SK-N-SH treated with all-trans-retinoic acid at 6 μM for 48 hours (cell line): ENCODE results near the gene SMARCD3.

Experiments
- ATAC-seq: fragments of 200-7000 bp; cut with Tn5 transposase; 3 replicates; pipeline ENCODE4 v1.9.1; 2020; ENCODE audit warnings: mild to moderate bottlenecking, moderate library complexity
- ARNTL ChIP-seq: fragments of 450-650 bp; formaldehyde crosslinking; IDR thresholded peaks from 2 replicates; pipeline ENCODE4 v1.5.0; 2020; ENCODE audit warnings: low read depth, mild to moderate bottlenecking, moderate library complexity, borderline replicate concordance
- BACH2 ChIP-seq: fragments of 250-450 bp; sonication (Bioruptor Pico); IDR thresholded peaks from 2 replicates; pipeline ENCODE4 v1.9.0; 2021; ENCODE audit warnings: mild to moderate bottlenecking, borderline replicate concordance
- CSDC2 ChIP-seq: fragments of 250-450 bp; sonication (Bioruptor Pico); IDR thresholded peaks from 2 replicates; pipeline ENCODE4 v1.5.0; 2020; ENCODE audit warnings: mild to moderate bottlenecking, moderate library complexity
- GLIS3 ChIP-seq: fragments of 250-450 bp; sonication (Bioruptor Pico); IDR thresholded peaks from 2 replicates; pipeline ENCODE4 v1.5.0; 2020; ENCODE audit warnings: mild to moderate bottlenecking, moderate library complexity
- RARB ChIP-seq: fragments of 250-450 bp; sonication (Bioruptor Pico); IDR thresholded peaks from 2 replicates; pipeline ENCODE4 v1.8.0; 2021; ENCODE audit warnings: mild to moderate bottlenecking, moderate library complexity
- SNAI2 ChIP-seq: fragments of 250-450 bp; sonication (Bioruptor Pico); IDR thresholded peaks from 2 replicates; pipeline ENCODE4 v1.5.0; 2020; ENCODE audit warnings: mild to moderate bottlenecking, moderate library complexity
- TCF4 ChIP-seq: fragments of 250-450 bp; sonication (Bioruptor Pico); IDR thresholded peaks from 2 replicates; pipeline ENCODE4 v1.8.0; 2021; ENCODE audit warnings: mild to moderate bottlenecking, moderate library complexity, borderline replicate concordance
- TOX ChIP-seq: fragments of 250-450 bp; sonication (Bioruptor Pico); IDR thresholded peaks from 2 replicates; pipeline ENCODE4 v1.8.0; 2021; ENCODE audit warnings: mild to moderate bottlenecking, moderate library complexity, borderline replicate concordance
- ZC3H10 ChIP-seq: fragments of 250-450 bp; sonication (Bioruptor Pico); IDR thresholded peaks from 2 replicates; pipeline ENCODE4 v1.5.1; 2021; ENCODE audit warnings: mild to moderate bottlenecking, moderate library complexity
- ZFP30 ChIP-seq: fragments of 450-650 bp; formaldehyde crosslinking; IDR thresholded peaks from 2 replicates; pipeline ENCODE4 v1.5.0; 2022; ENCODE audit warnings: mild to moderate bottlenecking, moderate library complexity
- ZNF565 ChIP-seq: fragments of 450-650 bp; formaldehyde crosslinking; conservative IDR thresholded peaks from 2 replicates; pipeline ENCODE4 v1.5.0; 2020; ENCODE audit warnings: low read depth, mild to moderate bottlenecking, moderate library complexity
- ZNF70 ChIP-seq: fragments of 450-650 bp; formaldehyde crosslinking; IDR thresholded peaks from 2 replicates; pipeline ENCODE4 v1.5.0; 2020; ENCODE audit warnings: mild to moderate bottlenecking, moderate library complexity
- ZNF8 ChIP-seq: fragments of 450-650 bp; formaldehyde crosslinking; IDR thresholded peaks from 2 replicates; pipeline ENCODE4 v1.5.0; 2020; ENCODE audit warnings: mild to moderate bottlenecking, moderate library complexity
- TF ChIP-seq, protein P1 (sequence below): fragments of 250-450 bp; sonication (Bioruptor Pico); IDR thresholded peaks from 2 replicates; pipeline ENCODE4 v1.8.0; 2020; ENCODE audit warnings: mild to moderate bottlenecking, moderate library complexity, borderline replicate concordance
- TF ChIP-seq, protein P2 (sequence below): fragments of 250-450 bp; sonication (Bioruptor Pico); IDR thresholded peaks from 2 replicates; pipeline ENCODE4 v1.8.0; 2021; ENCODE audit warnings: low read depth, mild to moderate bottlenecking, moderate library complexity, borderline replicate concordance
- TF ChIP-seq, protein P3 (sequence below): fragments of 250-450 bp; sonication (Bioruptor Pico); IDR thresholded peaks from 2 replicates; pipeline ENCODE4 v1.5.1; 2021; ENCODE audit warnings: mild to moderate bottlenecking, moderate library complexity
- TF ChIP-seq, protein P4 (sequence below): fragments of 250-450 bp; sonication (Bioruptor Pico); IDR thresholded peaks from 2 replicates; pipeline ENCODE4 v1.5.0; 2020; ENCODE audit warnings: mild to moderate bottlenecking, moderate library complexity

SMARCD3 gene

DNA sequence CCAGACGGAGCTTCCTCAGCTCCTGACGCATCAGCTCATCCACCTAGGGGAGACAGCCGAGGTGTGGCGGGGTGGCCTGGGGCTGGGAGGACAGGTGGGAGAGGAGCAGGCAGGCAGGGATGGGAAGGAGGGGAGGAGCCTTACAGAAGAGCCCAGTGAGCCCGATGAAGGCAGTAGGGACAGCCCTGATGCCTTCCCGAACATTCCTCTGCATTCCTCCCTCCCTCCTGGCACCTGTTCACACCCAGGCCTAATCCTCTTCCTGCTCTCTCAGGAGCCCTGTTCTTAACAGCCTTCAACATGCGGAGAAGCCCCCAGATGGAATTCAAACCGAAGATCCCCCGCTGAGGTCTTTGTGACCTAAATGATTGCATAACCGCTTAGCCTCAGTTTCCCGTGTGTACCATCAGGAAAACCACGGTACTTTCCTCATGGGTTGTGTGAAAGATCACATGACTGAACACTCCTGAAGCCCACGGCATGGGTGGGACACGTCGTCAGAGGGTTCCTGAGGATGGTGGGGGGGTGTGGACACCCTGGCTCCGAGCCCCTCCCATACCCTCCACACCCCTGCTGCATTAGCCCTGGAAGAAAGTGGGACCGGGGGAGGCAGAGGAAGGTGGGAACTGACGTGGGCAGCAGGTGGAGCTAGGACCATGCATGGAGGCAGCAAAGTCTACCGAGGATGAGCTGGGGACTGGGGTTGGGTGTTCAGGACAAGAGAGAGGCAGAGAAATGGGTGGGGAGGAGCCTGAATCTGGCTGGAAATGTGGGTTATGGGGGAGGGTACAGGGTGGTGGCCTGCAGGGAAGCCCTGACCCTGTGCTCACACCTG, 52.7 kb downstream of the SMARCD3 start:
- no peak for ATAC-seq
- TF ChIP-seq TOX (CRISPR knock-in tag) (no peak), ZNF8 (CRISPR knock-in tag) (no peak), CSDC2 (CRISPR knock-in tag) (no peak), ZNF565 (CRISPR knock-in tag) (no peak), TCF4 (CRISPR knock-in tag) (no peak), SNAI2 (no peak), GLIS3 (CRISPR knock-in tag) (no peak), ZC3H10 (CRISPR knock-in tag) (no peak)
- TF ChIP-seq, protein P1, sequence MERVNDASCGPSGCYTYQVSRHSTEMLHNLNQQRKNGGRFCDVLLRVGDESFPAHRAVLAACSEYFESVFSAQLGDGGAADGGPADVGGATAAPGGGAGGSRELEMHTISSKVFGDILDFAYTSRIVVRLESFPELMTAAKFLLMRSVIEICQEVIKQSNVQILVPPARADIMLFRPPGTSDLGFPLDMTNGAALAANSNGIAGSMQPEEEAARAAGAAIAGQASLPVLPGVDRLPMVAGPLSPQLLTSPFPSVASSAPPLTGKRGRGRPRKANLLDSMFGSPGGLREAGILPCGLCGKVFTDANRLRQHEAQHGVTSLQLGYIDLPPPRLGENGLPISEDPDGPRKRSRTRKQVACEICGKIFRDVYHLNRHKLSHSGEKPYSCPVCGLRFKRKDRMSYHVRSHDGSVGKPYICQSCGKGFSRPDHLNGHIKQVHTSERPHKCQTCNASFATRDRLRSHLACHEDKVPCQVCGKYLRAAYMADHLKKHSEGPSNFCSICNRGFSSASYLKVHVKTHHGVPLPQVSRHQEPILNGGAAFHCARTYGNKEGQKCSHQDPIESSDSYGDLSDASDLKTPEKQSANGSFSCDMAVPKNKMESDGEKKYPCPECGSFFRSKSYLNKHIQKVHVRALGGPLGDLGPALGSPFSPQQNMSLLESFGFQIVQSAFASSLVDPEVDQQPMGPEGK: no peak
- TF ChIP-seq, protein P2, sequence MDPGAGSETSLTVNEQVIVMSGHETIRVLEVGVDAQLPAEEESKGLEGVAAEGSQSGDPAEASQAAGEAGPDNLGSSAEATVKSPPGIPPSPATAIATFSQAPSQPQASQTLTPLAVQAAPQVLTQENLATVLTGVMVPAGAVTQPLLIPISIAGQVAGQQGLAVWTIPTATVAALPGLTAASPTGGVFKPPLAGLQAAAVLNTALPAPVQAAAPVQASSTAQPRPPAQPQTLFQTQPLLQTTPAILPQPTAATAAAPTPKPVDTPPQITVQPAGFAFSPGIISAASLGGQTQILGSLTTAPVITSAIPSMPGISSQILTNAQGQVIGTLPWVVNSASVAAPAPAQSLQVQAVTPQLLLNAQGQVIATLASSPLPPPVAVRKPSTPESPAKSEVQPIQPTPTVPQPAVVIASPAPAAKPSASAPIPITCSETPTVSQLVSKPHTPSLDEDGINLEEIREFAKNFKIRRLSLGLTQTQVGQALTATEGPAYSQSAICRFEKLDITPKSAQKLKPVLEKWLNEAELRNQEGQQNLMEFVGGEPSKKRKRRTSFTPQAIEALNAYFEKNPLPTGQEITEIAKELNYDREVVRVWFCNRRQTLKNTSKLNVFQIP (CRISPR knock-in tag): no peak

DNA sequence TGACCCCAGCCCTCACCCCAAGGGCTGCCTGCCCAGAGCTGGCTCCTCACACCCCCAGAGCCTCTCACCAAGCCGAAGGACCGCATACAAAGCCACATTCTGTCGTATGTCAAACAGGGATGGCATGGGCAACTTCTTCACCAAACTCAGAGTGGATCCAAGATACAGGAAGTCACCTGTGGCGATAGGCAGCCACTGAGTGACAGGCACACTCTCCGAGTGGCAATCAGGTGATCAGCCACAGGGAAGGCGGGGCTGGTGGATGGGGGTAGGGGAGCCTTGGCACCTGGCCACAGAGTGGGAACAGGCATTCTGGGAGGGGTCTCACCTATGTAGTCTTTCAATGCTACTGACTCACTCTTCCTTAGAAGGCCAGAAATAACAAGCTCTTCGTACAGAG, 54.3 kb downstream of the SMARCD3 start:
- TF ChIP-seq ZNF8 (CRISPR knock-in tag) (no peak), SNAI2 (no peak), ZNF70 (CRISPR knock-in tag) (no peak), GLIS3 (CRISPR knock-in tag) (no peak), ZFP30 (CRISPR knock-in tag) (no peak), TOX (CRISPR knock-in tag) (no peak), TCF4 (CRISPR knock-in tag) (no peak), ZNF565 (CRISPR knock-in tag) (no peak), RARB (CRISPR knock-in tag) (no peak), BACH2 (CRISPR knock-in tag) (no peak), ZC3H10 (CRISPR knock-in tag) (no peak), ARNTL (CRISPR knock-in tag) (no peak)
- TF ChIP-seq, protein P3, sequence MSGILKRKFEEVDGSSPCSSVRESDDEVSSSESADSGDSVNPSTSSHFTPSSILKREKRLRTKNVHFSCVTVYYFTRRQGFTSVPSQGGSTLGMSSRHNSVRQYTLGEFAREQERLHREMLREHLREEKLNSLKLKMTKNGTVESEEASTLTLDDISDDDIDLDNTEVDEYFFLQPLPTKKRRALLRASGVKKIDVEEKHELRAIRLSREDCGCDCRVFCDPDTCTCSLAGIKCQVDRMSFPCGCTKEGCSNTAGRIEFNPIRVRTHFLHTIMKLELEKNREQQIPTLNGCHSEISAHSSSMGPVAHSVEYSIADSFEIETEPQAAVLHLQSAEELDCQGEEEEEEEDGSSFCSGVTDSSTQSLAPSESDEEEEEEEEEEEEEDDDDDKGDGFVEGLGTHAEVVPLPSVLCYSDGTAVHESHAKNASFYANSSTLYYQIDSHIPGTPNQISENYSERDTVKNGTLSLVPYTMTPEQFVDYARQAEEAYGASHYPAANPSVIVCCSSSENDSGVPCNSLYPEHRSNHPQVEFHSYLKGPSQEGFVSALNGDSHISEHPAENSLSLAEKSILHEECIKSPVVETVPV (CRISPR knock-in tag): no peak
- TF ChIP-seq, protein P1: no peak
- TF ChIP-seq, protein P4, sequence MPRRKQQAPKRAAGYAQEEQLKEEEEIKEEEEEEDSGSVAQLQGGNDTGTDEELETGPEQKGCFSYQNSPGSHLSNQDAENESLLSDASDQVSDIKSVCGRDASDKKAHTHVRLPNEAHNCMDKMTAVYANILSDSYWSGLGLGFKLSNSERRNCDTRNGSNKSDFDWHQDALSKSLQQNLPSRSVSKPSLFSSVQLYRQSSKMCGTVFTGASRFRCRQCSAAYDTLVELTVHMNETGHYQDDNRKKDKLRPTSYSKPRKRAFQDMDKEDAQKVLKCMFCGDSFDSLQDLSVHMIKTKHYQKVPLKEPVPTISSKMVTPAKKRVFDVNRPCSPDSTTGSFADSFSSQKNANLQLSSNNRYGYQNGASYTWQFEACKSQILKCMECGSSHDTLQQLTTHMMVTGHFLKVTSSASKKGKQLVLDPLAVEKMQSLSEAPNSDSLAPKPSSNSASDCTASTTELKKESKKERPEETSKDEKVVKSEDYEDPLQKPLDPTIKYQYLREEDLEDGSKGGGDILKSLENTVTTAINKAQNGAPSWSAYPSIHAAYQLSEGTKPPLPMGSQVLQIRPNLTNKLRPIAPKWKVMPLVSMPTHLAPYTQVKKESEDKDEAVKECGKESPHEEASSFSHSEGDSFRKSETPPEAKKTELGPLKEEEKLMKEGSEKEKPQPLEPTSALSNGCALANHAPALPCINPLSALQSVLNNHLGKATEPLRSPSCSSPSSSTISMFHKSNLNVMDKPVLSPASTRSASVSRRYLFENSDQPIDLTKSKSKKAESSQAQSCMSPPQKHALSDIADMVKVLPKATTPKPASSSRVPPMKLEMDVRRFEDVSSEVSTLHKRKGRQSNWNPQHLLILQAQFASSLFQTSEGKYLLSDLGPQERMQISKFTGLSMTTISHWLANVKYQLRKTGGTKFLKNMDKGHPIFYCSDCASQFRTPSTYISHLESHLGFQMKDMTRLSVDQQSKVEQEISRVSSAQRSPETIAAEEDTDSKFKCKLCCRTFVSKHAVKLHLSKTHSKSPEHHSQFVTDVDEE: no peak
- TF ChIP-seq, protein P2 (CRISPR knock-in tag): no peak
- ATAC-seq: no peak
